GM18873 (cell line): ENCODE measurements around the gene FRMD3.
A peak's percentile ranks its signal among the peaks of the same experiment; 100 is the strongest.

Source experiments
- ATAC-seq: cut with Tn5 transposase; IDR thresholded peaks from one replicate; pipeline ENCODE4 v1.9.1; 2021; ENCODE audit warnings: mild to moderate bottlenecking, moderate library complexity, moderate number of reproducible peaks; ENCODE audit not compliant: unreplicated experiment, low FRiP score

FRMD3 gene

GRCh38 chr9:83475741-83476140 is 62.5 kb downstream of the FRMD3 start:
- no peak for ATAC-seq

DNA sequence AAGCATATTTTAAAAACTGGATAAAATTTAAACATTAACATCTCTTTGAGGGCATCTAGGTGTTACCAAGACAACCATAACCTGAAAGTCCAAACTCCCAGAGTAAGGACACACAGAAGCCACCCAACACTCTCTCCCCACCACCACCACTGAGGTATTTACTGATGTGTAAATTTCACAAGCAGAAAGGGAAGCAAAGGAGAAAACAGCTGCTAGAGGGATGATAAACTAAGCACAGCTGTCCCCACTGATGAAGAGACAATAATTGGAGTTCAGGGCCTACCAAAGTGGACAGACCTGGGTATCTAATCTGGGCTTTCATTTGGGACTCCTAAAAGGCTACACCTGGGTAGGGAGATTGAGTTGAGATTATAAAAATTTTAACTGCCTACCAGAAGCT is 63.6 kb downstream of the FRMD3 start:
- no peak for ATAC-seq

DNA sequence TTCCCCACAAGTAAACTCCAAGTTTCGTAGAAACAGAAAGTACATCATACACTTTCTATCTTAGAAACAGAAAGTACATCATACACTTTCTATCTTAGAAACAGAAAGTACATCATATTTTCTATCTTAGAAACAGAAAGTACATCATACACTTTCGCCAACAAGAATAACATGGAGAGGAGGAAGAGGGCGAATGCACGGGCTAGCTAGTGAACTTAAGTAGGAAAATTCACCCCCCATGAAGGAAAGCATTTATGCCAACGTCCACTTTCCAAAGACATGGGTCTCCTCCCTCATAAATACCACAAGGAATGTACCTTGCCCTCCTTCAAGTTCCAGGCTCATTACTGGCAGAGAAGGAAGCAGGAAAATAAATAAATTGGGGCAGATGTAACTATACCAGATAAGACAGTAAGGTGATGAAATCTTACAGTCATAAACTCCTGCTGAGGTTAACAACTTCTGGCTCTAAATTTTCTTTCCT is 64.7 kb downstream of the FRMD3 start:
- peak; percentile 81 for ATAC-seq

GRCh38 chr9:83472764-83473163 is 65.4 kb downstream of the FRMD3 start:
- no peak for ATAC-seq

GRCh38 chr9:83472221-83472665 is 66.0 kb downstream of the FRMD3 start:
- ATAC-seq = no peak

- ATAC-seq = no peak
Measured at GRCh38 chr9:83471241-83471640, 67.0 kb downstream of the FRMD3 start.

DNA sequence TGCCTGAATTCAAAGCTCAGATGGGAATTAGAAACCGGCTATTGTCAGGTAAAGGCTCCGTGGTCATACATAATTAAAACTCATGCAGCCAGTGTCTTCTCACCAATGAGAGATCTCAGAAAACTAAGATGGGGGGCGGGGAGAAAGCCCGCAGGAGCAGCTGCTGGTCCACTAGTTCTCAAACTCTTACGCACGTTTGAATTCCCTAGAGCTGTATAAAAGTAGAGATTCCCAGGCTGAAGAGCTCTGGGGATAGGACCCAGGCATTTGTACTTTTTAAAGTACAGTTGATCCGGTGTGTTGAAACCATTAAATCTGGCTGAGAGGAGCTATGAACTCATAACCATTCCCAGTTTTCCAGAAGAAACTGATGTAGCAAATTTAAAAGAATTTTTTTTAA is 68.5 kb downstream of the FRMD3 start:
- no peak for ATAC-seq

DNA sequence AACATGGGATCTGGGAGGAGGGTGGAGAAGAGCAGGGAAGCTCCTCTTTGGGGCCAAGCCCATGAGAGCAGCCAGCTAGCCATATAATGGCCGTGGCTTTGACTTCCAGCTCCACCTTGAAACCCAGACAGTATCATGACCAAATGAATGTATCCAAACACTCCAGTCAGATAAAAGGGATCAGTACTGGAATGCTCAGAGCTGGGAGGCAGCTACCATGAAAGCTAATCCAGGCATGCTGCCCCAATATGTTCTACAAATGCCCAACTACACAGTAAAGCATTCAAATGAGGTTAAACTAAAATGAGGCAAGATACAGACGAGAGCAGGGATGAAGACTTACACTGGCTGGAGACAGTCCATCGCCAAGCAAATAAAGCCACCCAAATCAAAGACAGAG is 69.4 kb downstream of the FRMD3 start:
- ATAC-seq = no peak

- no peak for ATAC-seq
Measured at GRCh38 chr9:83466877-83467276, 71.3 kb downstream of the FRMD3 start.

- no peak for ATAC-seq
Measured at GRCh38 chr9:83466351-83466750, 71.8 kb downstream of the FRMD3 start.

DNA sequence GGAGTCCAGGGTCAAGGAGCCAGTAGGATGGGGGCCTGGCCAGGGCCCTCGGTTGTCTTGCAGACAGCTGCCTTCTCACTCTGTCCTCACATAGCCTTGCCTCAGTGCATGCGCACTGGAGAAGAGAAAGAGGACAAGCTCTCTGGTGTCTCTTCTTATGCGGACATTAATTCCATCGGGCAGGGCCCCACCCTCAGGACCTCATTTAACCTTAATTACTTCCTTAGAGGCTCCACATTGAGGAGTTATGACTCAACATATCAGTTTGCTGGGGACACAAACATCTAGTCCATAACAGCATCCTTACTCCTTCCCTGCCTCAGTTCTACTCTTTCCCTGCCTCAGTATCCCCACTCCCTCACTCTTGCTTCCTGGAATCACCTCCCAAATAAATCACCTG is 78.4 kb downstream of the FRMD3 start:
- ATAC-seq = no peak

DNA sequence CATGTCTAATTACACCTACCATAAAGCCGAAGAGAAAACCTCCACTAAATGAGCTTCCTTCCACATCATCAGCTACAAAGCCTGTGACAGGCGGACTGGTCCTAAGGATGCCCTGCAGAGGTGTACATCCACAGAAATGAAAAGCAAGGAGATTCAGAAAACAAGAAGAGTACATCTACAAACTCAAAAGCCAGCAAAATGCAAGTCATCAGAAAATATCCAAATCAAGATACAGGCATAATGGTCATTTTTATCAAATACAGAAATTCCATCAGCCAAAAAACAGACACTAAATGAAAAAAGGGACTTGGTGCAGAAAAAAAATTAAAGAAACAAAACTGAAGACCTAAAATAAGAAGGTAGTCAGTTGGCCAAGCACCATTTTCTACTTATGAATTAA is 79.7 kb downstream of the FRMD3 start:
- no peak for ATAC-seq

DNA sequence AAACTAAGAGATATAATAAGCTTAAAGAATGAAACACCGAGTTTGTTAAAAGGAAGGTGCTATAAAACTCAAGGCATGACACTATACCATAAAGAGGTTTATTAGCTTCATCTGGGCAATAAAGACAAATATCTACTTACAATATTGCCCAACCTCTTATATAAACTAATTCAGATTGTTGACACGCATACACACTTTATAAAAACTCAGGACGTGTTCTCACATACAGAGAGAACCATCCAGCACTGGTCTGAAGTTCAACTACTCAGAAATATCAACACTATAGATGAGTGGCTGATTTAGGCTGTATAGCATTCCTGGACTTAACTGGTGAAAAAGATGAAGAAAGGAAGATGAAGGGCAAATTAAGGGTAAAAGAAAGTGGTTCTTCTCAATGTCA is 81.2 kb downstream of the FRMD3 start:
- ATAC-seq = no peak

DNA sequence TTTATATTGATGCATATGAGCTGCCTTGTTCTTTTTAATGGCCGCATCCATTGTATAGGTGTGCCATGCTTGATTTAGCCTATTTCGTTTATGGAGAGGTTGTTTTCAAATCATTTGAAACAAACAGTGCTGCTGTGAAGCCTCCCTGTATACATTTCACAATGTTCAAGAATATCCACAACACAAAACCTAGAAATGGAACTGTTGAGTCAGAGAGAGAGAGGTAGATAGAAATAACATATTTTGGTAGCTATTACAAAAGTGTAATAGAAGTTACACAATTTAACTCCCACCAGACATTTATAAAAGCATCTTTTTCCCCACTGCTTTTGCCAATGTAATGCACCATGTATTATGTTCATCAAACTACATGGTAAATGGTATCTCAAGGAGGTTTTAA is 82.0 kb downstream of the FRMD3 start:
- ATAC-seq = no peak

GRCh38 chr9:83454076-83454475 is 84.1 kb downstream of the FRMD3 start:
- ATAC-seq = no peak

GRCh38 chr9:83451308-83451707 is 86.9 kb downstream of the FRMD3 start:
- no peak for ATAC-seq

GRCh38 chr9:83449983-83450382 is 88.2 kb downstream of the FRMD3 start:
- no peak for ATAC-seq

DNA sequence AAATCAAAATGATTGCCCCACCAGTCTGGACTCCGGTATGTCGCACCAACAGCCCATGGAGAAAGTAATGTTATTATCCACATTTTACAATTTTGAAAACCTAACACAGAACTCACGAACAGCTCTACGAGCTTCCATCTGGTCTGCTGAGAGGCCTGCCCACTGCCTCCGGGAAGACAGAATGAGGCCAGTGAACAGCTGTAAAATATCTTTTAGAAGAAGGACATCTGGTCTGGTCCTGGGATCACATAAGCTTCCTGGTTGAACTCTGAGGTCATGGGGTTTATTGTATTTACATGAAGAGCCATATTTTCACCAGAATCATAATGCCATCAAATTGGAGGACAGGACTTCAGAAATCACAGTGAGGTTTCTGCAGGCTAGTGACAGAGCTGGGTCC is 89.0 kb downstream of the FRMD3 start:
- ATAC-seq = no peak

DNA sequence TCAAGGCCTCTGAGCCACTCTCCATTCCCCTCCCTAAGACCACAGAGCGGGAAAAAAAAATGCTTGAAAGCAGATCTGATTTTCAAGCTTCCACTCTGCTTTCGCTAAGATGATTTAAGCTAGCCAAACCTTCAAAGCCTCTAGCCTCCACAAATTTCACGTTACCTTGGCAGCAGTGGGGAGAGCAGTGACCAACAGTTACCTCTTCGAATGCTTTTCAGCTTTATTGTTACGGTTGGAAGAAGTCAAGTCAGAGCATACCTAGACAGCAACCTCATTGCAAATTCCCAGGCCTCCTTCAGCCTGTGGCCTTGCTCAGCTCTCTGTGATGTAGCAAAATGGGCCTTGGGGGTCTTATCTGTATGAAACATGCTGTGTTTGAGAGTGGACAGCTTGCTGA is 89.6 kb downstream of the FRMD3 start:
- no peak for ATAC-seq

DNA sequence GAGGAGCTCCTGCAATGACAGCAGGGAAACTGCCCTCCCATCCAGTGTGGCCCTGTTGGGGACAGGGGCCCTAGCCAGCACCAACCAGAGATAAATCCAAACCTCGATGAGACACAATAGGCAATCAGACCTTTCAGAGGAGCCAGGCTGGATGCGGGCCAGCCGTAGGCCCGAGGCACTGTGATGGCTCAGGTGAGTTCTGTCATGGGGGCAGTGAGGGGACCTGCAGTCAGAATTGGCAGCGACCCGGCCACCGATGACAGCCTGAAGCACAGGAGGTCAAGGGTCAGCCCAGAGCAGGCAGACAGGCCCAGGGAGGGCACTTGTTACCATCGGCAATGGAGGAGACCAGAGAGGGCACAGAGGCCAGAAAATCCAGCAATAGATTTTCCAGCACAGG is 90.8 kb downstream of the FRMD3 start:
- no peak for ATAC-seq

- no peak for ATAC-seq
Measured at GRCh38 chr9:83445703-83446265, 92.4 kb downstream of the FRMD3 start.

DNA sequence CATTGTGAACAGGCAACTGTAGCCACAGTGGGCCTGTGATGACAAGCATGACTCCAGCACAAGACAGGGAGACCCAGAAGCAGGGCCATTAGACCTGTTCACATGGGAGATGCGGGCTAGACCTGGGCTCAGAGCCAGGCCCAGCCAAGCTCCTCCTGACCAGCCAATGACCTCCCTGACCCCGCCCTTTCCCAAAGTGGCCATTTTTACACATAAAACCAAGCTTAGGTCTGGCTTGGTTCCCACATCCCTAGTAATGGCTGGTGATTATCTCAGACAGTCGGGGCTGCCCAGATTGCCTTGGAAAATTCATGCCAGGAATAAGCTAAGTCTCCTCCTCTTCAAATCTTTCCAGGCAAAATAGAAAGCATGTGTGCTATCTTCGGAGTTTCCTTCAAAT is 94.1 kb downstream of the FRMD3 start:
- ATAC-seq = no peak

- no peak for ATAC-seq
Measured at GRCh38 chr9:83441390-83441789, 96.8 kb downstream of the FRMD3 start.
